ENCODE measurements around the gene TPP1. TPM values are rescaled to one million over a fixed set of nuclear protein-coding genes. Genes with fewer than 3 reads are reported as not detected.

Gene TPP1
- total and polyA plus RNA-seq, 9 of the 15 experiments (the other 6 are each of a cell fraction or from before 2014, with no cell fraction given), result 7.5 to 75.8 (median 15.7) TPM

DNA sequence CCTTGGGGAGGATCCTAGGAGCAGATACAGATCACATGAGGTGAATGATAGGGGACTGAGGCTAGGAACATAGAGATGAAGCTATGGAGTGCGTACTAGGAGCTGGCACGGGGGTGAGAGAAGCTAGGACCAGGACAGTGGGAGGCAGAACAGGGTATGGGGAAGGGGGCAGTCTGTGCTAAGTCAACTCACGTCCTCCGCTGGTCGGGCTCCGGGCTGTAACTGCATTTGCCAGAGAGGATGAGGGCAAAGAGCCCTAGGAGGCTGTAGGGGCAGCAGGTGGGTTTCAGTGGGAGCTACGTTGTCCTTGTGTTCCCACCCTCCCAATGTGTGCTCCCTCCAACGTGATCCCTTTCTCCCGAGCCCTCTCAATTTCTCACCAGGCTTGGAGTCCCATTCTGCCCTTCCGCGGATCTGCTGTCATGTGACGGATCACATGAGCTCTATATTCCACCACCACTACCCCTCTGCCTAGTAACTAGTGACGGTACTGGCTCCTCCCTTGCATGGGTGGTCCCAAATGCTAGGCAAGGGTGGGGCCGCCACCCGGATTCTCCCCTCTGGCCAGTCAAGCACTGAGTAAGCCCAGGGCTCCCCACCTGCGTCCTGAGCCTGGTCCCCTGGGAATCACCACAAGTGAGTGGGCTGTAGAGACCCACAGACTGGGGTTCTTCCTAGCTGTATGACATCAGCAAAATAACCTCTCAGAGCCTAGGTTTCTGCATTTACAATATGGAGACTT is at the start of gene TPP1 (continued):
- TF ChIP-seq SAP30 (IDR thresholded peaks at IDR 0.05; ENCODE audit: borderline replicate concordance, insufficient read depth, low read depth, low read length, poor library complexity, severe bottlenecking), result peak; percentile 88
- TF ChIP-seq, protein P1, sequence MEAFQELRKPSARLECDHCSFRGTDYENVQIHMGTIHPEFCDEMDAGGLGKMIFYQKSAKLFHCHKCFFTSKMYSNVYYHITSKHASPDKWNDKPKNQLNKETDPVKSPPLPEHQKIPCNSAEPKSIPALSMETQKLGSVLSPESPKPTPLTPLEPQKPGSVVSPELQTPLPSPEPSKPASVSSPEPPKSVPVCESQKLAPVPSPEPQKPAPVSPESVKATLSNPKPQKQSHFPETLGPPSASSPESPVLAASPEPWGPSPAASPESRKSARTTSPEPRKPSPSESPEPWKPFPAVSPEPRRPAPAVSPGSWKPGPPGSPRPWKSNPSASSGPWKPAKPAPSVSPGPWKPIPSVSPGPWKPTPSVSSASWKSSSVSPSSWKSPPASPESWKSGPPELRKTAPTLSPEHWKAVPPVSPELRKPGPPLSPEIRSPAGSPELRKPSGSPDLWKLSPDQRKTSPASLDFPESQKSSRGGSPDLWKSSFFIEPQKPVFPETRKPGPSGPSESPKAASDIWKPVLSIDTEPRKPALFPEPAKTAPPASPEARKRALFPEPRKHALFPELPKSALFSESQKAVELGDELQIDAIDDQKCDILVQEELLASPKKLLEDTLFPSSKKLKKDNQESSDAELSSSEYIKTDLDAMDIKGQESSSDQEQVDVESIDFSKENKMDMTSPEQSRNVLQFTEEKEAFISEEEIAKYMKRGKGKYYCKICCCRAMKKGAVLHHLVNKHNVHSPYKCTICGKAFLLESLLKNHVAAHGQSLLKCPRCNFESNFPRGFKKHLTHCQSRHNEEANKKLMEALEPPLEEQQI (IDR thresholded peaks at IDR 0.05), result no peak
- no peak for TF ChIP-seq ZNF589 (CRISPR knock-in tag; IDR thresholded peaks at IDR 0.05; ENCODE audit: low read depth)
- no peak for TF ChIP-seq MAFK (IDR thresholded peaks at IDR 0.05; ENCODE audit: low read length)
- TF ChIP-seq, protein P2, sequence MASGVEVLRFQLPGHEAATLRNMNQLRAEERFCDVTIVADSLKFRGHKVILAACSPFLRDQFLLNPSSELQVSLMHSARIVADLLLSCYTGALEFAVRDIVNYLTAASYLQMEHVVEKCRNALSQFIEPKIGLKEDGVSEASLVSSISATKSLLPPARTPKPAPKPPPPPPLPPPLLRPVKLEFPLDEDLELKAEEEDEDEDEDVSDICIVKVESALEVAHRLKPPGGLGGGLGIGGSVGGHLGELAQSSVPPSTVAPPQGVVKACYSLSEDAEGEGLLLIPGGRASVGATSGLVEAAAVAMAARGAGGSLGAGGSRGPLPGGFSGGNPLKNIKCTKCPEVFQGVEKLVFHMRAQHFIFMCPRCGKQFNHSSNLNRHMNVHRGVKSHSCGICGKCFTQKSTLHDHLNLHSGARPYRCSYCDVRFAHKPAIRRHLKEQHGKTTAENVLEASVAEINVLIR (CRISPR knock-in tag; IDR thresholded peaks at IDR 0.05), result peak; percentile 87
- TF ChIP-seq, protein P3, sequence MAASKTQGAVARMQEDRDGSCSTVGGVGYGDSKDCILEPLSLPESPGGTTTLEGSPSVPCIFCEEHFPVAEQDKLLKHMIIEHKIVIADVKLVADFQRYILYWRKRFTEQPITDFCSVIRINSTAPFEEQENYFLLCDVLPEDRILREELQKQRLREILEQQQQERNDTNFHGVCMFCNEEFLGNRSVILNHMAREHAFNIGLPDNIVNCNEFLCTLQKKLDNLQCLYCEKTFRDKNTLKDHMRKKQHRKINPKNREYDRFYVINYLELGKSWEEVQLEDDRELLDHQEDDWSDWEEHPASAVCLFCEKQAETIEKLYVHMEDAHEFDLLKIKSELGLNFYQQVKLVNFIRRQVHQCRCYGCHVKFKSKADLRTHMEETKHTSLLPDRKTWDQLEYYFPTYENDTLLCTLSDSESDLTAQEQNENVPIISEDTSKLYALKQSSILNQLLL (CRISPR knock-in tag; IDR thresholded peaks at IDR 0.05; ENCODE audit: borderline replicate concordance), result no peak
- TF ChIP-seq, protein P4, sequence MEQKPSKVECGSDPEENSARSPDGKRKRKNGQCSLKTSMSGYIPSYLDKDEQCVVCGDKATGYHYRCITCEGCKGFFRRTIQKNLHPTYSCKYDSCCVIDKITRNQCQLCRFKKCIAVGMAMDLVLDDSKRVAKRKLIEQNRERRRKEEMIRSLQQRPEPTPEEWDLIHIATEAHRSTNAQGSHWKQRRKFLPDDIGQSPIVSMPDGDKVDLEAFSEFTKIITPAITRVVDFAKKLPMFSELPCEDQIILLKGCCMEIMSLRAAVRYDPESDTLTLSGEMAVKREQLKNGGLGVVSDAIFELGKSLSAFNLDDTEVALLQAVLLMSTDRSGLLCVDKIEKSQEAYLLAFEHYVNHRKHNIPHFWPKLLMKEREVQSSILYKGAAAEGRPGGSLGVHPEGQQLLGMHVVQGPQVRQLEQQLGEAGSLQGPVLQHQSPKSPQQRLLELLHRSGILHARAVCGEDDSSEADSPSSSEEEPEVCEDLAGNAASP (IDR thresholded peaks at IDR 0.05), result no peak
- TF ChIP-seq IRF2 (CRISPR knock-in tag; IDR thresholded peaks at IDR 0.05), result no peak
- peak; percentile 50 for TF ChIP-seq ATF7 (IDR thresholded peaks at IDR 0.05)
- TF ChIP-seq MAFF (IDR thresholded peaks at IDR 0.05; ENCODE audit: low read length), result no peak
- 0 out of 2 replicates have a peak, but pooled peaks have one; percentile 17 for TF ChIP-seq SMARCE1 (IDR thresholded peaks at IDR 0.05)
- no peak for TF ChIP-seq EWSR1 (IDR thresholded peaks at IDR 0.05; ENCODE audit: borderline replicate concordance, low read depth, partially characterized antibody)
- no peak for TF ChIP-seq SAFB2 (IDR thresholded peaks at IDR 0.05; ENCODE audit: borderline replicate concordance, low read depth, low read length, severe bottlenecking)
- TF ChIP-seq CHD1 (IDR thresholded peaks at IDR 0.05; ENCODE audit: low read length), result no peak
- no peak for TF ChIP-seq PCBP2 (IDR thresholded peaks at IDR 0.05; ENCODE audit: low read depth, low read length, poor library complexity, severe bottlenecking)
- TF ChIP-seq, protein P5, sequence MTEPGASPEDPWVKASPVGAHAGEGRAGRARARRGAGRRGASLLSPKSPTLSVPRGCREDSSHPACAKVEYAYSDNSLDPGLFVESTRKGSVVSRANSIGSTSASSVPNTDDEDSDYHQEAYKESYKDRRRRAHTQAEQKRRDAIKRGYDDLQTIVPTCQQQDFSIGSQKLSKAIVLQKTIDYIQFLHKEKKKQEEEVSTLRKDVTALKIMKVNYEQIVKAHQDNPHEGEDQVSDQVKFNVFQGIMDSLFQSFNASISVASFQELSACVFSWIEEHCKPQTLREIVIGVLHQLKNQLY (CRISPR knock-in tag; conservative IDR thresholded peaks at IDR 0.05), result no peak
- no peak for TF ChIP-seq ADNP (tag; IDR thresholded peaks at IDR 0.05)
- TF ChIP-seq ZBTB8A (IDR thresholded peaks at IDR 0.05; ENCODE audit: partially characterized antibody), result no peak

Data from K562 (cell line).